HG02588 (cell line): ENCODE measurements around the gene KCTD12.

Source experiments
- ATAC-seq: cut with Tn5 transposase; IDR thresholded peaks from one replicate; pipeline ENCODE4 v1.9.1; 2021; ENCODE audit warnings: mild to moderate bottlenecking, moderate library complexity; ENCODE audit not compliant: unreplicated experiment

Gene KCTD12

GRCh38 chr13:76888421-76888820 is 2.2 kb upstream of the KCTD12 start:
- ATAC-seq = no peak

DNA sequence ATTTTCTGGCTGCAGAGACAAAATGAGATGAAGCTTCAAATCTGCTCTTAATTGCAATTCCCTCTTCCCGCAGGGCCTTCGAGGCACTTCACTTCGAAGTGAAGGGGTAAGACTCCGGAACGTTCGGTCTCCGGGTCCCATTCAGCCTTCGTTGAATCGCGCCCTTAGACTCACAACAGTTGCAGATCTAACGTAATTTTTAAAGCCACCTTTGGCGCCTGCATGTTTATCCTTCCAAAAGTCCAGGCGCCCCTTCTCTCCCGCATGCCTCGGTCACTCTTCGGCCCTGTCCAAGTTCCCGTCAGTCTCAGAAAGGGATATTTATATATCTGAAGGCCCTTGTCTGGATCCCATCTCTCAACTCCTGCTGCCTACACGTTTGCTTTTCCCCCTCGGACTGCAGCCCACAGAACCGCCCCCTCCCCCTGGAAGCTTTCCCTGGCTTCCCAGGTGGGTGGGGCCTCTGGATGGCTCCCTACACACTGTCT is 915 bp upstream of the KCTD12 start:
- ATAC-seq = no peak

DNA sequence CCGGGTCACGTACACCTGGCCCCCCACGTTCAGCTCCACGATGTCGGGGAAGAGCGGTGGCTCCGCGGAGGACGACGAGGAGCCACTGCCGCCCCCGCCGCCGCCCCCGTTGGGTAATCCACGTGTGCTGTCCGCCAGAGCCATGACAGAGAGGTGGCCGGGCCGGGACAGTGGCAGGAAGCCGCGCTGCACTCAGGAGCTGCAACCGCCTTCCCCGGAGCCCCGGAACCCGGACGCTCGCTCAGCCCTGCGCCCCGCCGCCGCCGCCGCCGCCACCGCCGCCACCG is 257 bp downstream of the KCTD12 start:
- ATAC-seq = no peak

- ATAC-seq = peak; percentile 42
These were observed 801 bp downstream of the KCTD12 start for GRCh38 chr13:76885203-76886004.

- ATAC-seq = no peak
These were observed 1.4 kb downstream of the KCTD12 start for GRCh38 chr13:76884907-76885202.

- ATAC-seq = no peak
These were observed 1.9 kb downstream of the KCTD12 start for GRCh38 chr13:76884186-76884906.

- ATAC-seq = no peak
These were observed 3.0 kb downstream of the KCTD12 start for GRCh38 chr13:76883236-76883635.

DNA sequence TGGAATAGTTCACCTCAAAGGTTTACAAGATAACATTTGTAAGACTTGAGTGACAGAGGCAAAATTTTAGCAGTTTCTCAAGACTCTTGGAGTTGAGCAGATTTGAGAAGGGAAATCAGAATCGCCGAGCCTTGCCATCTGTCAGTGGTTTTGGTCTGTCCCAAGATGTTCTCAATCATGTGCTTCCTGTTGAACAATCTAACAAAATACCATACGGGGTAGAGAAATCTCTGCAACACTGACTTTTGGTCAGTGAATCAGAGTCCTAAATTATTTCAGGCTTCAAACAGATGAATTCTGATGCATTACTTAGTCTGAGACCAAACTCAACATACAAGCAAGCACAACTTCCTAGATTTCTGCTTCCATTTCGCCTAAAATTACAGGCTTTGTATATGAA is 3.8 kb downstream of the KCTD12 start:
- no peak for ATAC-seq

GRCh38 chr13:76879883-76880270 is 6.3 kb downstream of the KCTD12 start:
- peak; percentile 24 for ATAC-seq

DNA sequence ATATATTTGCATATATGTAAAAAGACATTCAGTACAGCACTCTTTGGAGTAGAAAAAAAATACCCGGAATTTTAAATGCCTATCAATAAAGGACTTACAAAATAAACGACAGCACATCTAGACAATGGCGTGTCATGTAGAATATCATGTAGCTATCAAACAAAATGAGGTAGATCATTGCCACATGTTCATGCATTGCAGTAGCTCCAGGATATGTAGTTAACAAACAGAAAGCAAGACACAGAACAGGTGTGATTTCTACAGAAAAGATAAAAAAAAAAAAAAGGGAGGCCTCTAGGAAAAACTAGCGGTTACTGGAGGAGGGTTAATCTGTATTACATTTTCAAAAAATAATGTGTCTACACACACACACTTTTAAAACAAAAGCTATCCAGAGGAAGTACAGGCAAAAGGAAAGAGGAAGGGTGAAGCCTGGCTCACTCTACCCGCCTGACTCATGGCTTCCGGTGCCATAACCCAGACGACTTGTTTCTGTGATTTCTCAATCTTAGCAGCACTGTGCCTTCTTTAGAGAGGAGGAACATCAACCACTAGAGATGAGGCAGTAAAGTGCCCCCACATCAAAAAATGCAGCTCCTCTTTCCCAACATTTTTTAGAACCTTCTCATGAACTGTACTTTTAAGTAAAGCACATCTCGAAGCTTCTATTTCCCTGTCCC is 6.9 kb downstream of the KCTD12 start:
- peak; percentile 95 for ATAC-seq

GRCh38 chr13:76878043-76878442 is 8.2 kb downstream of the KCTD12 start:
- ATAC-seq = no peak

GRCh38 chr13:76875271-76875815 is 10.9 kb downstream of the KCTD12 start:
- ATAC-seq = no peak

GRCh38 chr13:76874479-76874878 is 11.7 kb downstream of the KCTD12 start:
- ATAC-seq = peak; percentile 65

DNA sequence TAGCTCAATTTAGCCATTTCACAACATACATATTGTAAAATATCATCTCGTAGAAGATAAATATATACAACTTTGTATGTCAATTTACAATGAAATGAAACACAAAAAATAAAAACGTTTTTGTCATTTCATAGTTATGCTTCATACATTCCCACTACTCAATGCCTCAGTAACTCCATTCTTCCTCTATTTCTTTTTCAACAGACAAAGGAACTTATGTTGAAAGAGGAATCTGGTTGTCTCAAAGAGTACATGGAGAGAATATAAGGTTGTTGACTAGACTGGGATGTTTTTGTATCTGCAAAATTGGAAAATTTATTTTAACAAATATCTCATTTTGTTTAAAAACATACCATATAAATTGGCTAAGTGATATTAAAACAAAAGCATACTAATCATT is 12.8 kb downstream of the KCTD12 start:
- no peak for ATAC-seq

DNA sequence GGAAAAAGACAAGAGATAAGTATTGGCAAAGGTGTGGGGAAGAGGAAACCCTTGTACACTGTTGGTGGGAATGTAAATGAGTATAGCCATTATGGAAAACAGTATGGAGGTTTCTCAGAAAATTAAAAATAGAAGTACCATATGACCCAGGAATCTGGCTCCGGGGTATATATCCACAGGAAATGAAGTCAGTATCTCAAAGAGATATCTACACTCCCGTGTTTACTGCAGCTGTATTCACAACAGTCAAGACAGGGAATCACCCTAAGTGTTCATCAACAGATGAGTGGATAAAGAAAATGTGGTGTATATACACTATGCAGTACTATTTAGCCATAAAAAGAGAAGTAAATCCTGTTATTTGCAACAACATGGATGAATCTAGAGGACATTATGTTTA is 13.5 kb downstream of the KCTD12 start:
- no peak for ATAC-seq

DNA sequence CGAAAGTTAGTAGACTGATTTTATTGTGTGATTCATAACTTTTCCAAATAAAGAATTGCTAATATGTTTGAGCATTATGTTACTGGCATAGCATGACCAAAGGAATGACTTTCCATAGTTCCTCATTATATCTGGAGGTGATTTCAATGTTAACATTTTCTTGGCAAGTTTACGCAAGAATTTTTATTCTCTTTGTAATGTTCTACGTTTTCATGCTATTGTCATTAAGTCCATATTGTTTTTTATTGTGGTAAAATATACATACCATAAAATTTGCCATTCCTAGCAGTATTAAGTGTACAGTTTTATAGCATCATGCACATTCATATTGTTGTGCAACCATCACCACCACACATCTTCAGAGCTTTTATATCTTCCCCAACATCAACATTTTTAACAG is 14.8 kb downstream of the KCTD12 start:
- ATAC-seq = no peak

GRCh38 chr13:76868371-76868770 is 17.8 kb downstream of the KCTD12 start:
- ATAC-seq = no peak

DNA sequence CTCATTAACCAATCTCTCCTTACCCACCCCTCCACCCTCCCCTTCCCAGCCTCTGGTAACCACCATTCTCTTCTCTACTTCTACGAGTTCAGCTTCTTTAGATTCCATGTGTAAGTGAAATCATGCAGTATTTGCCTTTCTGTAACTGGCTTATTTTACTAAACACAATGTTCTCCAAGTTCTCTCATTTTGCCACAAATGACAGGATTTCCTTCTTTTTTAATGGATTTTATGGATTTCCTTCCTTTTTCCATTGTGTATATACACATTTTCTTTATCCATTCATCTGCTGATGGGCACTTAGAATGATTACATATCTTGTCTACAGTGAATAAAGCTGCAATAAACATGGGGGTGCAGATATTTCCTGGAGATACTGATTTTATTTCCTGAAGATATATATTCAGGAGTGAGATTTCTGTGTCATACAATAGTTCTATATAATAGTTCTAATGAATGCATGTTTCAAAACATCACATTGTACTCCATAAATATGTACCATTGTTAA is 20.2 kb downstream of the KCTD12 start:
- no peak for ATAC-seq

DNA sequence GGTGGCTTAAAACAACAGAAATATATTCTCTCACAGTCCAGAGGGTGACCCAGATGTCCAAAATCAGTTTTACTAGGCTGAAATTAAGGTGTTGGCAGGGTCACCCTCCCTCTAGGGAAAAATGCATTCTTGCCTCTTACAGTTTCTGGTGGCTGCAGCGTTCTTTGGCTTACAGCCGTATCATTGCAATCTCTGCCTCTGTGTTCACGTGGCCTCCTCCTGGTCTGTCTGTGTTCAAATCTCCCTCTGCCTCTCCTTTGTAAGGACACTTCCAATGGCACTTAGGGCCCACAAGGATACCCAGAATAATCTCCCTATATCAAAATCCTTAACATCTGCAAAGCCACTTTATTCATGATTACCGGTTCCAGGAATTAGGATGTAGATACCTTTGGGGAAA is 21.1 kb downstream of the KCTD12 start:
- no peak for ATAC-seq

DNA sequence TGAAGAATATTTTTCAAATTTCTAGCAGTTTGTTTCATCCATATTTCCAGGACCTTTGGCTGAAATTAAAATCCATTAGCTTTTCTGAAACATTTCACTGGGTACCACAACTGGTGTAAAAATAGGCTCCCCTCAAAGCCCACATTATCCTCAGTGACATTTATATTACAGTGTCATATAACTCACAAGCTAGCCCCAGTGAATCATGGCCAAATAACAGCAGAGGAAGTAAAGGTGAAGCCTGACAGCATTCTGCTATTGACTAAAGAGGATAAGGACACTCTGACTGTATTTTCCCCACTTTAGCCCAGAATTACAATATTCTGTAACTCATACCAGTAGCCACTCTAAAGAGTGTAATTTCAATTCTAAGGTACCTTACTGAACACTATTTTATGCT is 21.9 kb downstream of the KCTD12 start:
- no peak for ATAC-seq

GRCh38 chr13:76863022-76863421 is 23.2 kb downstream of the KCTD12 start:
- no peak for ATAC-seq

DNA sequence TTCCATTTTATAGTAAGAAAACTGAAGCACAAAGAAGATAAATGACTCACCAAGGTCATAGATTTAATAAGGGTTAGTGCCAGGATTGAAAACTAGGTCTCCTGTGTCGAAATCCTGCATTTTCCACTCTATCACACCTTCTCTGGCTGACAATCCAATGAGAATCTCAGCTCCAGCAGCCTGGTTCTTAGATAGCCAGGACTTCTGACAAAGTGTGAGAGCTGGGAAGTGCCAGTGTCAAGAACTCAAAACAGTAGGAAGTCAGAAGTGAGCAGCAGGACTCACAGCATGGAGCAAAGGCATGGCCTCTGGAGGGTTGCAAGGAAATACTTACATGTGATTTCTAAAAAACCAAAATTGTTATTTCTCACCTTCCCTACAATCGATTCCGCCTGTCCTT is 24.3 kb downstream of the KCTD12 start:
- ATAC-seq = no peak
